K562 (cell line): ENCODE measurements around the gene SLX9. TPM values are rescaled to one million over a fixed set of nuclear protein-coding genes. Genes with fewer than 3 reads are reported as not detected.
A peak's percentile ranks its signal among the peaks of the same experiment; 100 is the strongest.

Experiments
- ATF7 ChIP-seq: fragments of 450-650 bp; IDR thresholded peaks from 2 replicates; pipeline ENCODE4 v1.7.1; 2014; ENCODE audit warnings: mild to moderate bottlenecking, moderate library complexity
- BHLHE40 ChIP-seq: IDR thresholded peaks from 2 replicates; pipeline ENCODE4 v1.6.1; 2011; ENCODE audit warnings: low read length, improper control_type of control experiment
- HNRNPUL1 ChIP-seq: fragments of 200-400 bp; formaldehyde crosslinking; IDR thresholded peaks from 2 replicates; pipeline ENCODE4 v1.6.1; 2017; ENCODE audit warnings: low read length
- PBX2 ChIP-seq, 2 experiments: IDR thresholded peaks in 1 of 2; conservative IDR thresholded peaks in 1 of 2; 2 replicates each; pipeline ENCODE4 v1.6.1; 2016; ENCODE audit warnings: low read depth in 2 of 2, mild to moderate bottlenecking in 1 of 2, missing compliant biosample characterization in 1 of 2, missing genetic modification characterization in 1 of 2, moderate library complexity in 1 of 2
- SAFB2 ChIP-seq: fragments of 200-400 bp; formaldehyde crosslinking; IDR thresholded peaks from 2 replicates; pipeline ENCODE4 v1.6.1; 2018; ENCODE audit warnings: borderline replicate concordance, low read length, low read depth, moderate library complexity; ENCODE audit not compliant: severe bottlenecking
- SMC3 ChIP-seq: conservative IDR thresholded peaks from 2 replicates; pipeline ENCODE4 v1.6.1; 2011; ENCODE audit warnings: low read depth, low read length, improper control_type of control experiment; ENCODE audit not compliant: insufficient read depth
- SNAPC5 ChIP-seq: fragments of 250-450 bp; sonication (Bioruptor Pico); IDR thresholded peaks from 2 replicates; pipeline ENCODE4 v1.8.0; 2021; ENCODE audit warnings: moderate library complexity, mild to moderate bottlenecking, inconsistent platforms
- ZNF551 ChIP-seq: fragments of 250-450 bp; sonication (Bioruptor Pico); IDR thresholded peaks from 2 replicates; pipeline ENCODE4 v1.5.0; 2021; ENCODE audit warnings: mild to moderate bottlenecking, moderate library complexity
- ZNF79 ChIP-seq: fragments of 250-450 bp; sonication (Bioruptor Pico); IDR thresholded peaks from 2 replicates; pipeline ENCODE4 v1.4.0; 2020; ENCODE audit warnings: low read depth, mild to moderate bottlenecking, moderate library complexity
- polyA plus RNA-seq, 8 experiments: library from polyadenylated mRNA; depleted of rRNA in 4 of 8; stranded (reverse) in 5 of 8; unstranded in 3 of 8; fragments of >200 nt; fragmentation: Nextera tagmentation in 2 of 8; fragmentation: Illumina TruSeq in 1 of 8; extraction: Ambion mirVana in 2 of 8; extraction: Trizol in 1 of 8; gene quantifications; 2 replicates each; pipeline versions ENCODE4 v1.2.1 to v1.2.3, GENCODE V29; 2011 to 2014; ENCODE audit warnings: inconsistent platforms in 1 of 8, missing spikeins in 1 of 8
- total RNA-seq, 7 experiments: library from RNA; depleted of rRNA in 6 of 7; stranded (reverse); fragments of >200 nt in 6 of 7; fragmentation: Illumina TruSeq in 2 of 7; extraction: Trizol in 2 of 7; gene quantifications; 2 replicates each; pipeline versions ENCODE4 v1.2.1 to v1.2.3, GENCODE V29; 2011 to 2021; ENCODE audit warnings: low replicate concordance in 1 of 7
- TF ChIP-seq, protein P1 (sequence below): sonication (generic); formaldehyde crosslinking; IDR thresholded peaks from 2 replicates; pipeline ENCODE4 v1.8.0; 2022; ENCODE audit warnings: missing genetic modification reagents, mild to moderate bottlenecking, moderate library complexity, borderline replicate concordance
- TF ChIP-seq, protein P2 (sequence below): fragments of 450-650 bp; formaldehyde crosslinking; conservative IDR thresholded peaks from 2 replicates; pipeline ENCODE4 v1.4.0; 2022; ENCODE audit warnings: mild to moderate bottlenecking, missing genetic modification characterization
- TF ChIP-seq, protein P3 (sequence below): fragments of 450-650 bp; IDR thresholded peaks from 2 replicates; pipeline ENCODE4 v1.6.1; 2016; ENCODE audit warnings: low read depth

The SLX9 gene
- total and polyA plus RNA-seq, 9 of the 15 experiments (the other 6 are each of a cell fraction or from before 2014, with no cell fraction given): 1.2 to 75.5 (median 16.5) TPM

GRCh38 chr21:44897326-44898010 is 42.4 kb upstream of the SLX9 start (continued):
- TF ChIP-seq, protein P1, sequence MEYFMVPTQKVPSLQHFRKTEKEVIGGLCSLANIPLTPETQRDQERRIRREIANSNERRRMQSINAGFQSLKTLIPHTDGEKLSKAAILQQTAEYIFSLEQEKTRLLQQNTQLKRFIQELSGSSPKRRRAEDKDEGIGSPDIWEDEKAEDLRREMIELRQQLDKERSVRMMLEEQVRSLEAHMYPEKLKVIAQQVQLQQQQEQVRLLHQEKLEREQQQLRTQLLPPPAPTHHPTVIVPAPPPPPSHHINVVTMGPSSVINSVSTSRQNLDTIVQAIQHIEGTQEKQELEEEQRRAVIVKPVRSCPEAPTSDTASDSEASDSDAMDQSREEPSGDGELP: peak; percentile 36; the same call in 1 of the 2 replicates
- TF ChIP-seq ZNF79 (CRISPR knock-in tag) (no peak), HNRNPUL1 (no peak), ZNF551 (CRISPR knock-in tag) (no peak), PBX2 (CRISPR knock-in tag; IDR thresholded peaks at IDR 0.05; ENCODE audit: low read depth) (no peak), PBX2 (tag; conservative IDR thresholded peaks at IDR 0.05; ENCODE audit: low read depth) (no peak), BHLHE40 (peak; percentile 73), ATF7 (peak; percentile 31; the same call in 1 of the 2 replicates), SAFB2 (no peak), SNAPC5 (CRISPR knock-in tag) (no peak), SMC3 (no peak)
- TF ChIP-seq, protein P2, sequence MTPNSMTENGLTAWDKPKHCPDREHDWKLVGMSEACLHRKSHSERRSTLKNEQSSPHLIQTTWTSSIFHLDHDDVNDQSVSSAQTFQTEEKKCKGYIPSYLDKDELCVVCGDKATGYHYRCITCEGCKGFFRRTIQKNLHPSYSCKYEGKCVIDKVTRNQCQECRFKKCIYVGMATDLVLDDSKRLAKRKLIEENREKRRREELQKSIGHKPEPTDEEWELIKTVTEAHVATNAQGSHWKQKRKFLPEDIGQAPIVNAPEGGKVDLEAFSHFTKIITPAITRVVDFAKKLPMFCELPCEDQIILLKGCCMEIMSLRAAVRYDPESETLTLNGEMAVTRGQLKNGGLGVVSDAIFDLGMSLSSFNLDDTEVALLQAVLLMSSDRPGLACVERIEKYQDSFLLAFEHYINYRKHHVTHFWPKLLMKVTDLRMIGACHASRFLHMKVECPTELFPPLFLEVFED: no peak
- TF ChIP-seq, protein P3, sequence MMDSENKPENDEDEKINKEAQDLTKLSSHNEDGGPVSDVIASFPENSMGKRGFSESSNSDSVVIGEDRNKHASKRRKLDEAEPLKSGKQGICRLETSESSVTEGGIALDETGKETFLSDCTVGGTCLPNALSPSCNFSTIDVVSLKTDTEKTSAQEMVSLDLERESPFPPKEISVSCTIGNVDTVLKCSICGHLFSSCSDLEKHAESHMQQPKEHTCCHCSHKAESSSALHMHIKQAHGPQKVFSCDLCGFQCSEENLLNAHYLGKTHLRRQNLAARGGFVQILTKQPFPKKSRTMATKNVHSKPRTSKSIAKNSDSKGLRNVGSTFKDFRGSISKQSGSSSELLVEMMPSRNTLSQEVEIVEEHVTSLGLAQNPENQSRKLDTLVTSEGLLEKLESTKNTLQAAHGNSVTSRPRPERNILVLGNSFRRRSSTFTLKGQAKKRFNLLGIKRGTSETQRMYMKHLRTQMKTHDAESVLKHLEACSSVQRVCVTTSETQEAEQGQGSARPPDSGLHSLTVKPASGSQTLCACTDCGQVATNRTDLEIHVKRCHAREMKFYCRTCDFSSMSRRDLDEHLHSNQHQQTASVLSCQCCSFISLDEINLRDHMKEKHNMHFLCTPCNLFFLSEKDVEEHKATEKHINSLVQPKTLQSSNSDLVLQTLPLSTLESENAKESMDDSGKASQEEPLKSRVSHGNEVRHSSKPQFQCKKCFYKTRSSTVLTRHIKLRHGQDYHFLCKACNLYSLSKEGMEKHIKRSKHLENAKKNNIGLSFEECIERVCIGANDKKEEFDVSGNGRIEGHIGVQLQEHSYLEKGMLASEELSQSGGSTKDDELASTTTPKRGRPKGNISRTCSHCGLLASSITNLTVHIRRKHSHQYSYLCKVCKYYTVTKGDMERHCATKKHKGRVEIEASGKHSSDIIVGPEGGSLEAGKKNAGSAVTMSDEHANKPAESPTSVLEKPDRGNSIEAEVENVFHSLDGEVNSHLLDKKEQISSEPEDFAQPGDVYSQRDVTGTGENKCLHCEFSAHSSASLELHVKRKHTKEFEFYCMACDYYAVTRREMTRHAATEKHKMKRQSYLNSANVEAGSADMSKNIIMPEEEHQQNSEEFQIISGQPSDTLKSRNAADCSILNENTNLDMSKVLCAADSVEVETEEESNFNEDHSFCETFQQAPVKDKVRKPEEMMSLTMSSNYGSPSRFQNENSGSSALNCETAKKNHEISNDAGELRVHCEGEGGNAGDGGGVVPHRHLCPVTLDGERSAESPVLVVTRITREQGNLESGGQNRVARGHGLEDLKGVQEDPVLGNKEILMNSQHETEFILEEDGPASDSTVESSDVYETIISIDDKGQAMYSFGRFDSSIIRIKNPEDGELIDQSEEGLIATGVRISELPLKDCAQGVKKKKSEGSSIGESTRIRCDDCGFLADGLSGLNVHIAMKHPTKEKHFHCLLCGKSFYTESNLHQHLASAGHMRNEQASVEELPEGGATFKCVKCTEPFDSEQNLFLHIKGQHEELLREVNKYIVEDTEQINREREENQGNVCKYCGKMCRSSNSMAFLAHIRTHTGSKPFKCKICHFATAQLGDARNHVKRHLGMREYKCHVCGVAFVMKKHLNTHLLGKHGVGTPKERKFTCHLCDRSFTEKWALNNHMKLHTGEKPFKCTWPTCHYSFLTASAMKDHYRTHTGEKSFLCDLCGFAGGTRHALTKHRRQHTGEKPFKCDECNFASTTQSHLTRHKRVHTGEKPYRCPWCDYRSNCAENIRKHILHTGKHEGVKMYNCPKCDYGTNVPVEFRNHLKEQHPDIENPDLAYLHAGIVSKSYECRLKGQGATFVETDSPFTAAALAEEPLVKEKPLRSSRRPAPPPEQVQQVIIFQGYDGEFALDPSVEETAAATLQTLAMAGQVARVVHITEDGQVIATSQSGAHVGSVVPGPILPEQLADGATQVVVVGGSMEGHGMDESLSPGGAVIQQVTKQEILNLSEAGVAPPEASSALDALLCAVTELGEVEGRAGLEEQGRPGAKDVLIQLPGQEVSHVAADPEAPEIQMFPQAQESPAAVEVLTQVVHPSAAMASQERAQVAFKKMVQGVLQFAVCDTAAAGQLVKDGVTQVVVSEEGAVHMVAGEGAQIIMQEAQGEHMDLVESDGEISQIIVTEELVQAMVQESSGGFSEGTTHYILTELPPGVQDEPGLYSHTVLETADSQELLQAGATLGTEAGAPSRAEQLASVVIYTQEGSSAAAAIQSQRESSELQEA: no peak
